Skeletal muscle satellite cell (primary cell): ENCODE measurements around the gene TMEM209.
"Not testable (repeated sequence)": the region's sequence is repeated elsewhere in the genome, so short reads cannot be mapped to it uniquely, and the experiment has no call there.

ENCODE experiments used
- H3K27me3 ChIP-seq: 2 replicates; pipeline ENCODE4 v1.7.0; 2013; ENCODE audit warnings: low read length; ENCODE audit not compliant: control insufficient read depth, insufficient read depth
- H3K36me3 ChIP-seq: 2 replicates; pipeline ENCODE4 v1.7.0; 2013; ENCODE audit warnings: mild to moderate bottlenecking, control low read depth, low read length; ENCODE audit not compliant: insufficient read depth
- H3K4me1 ChIP-seq: 2 replicates; pipeline ENCODE4 v1.7.0; 2013; ENCODE audit warnings: low read length; ENCODE audit not compliant: control insufficient read depth, insufficient read depth
- H3K4me2 ChIP-seq: 2 replicates; pipeline ENCODE4 v1.7.0; 2013; ENCODE audit warnings: mild to moderate bottlenecking, low read length
- H3K4me3 ChIP-seq: 2 replicates; pipeline ENCODE4 v1.7.0; 2013; ENCODE audit warnings: low read length
- H3K9ac ChIP-seq: 2 replicates; pipeline ENCODE4 v1.7.0; 2013; ENCODE audit warnings: mild to moderate bottlenecking, low read depth, low read length, moderate library complexity
- H3K9me3 ChIP-seq: replicated peaks from 2 replicates; pipeline ENCODE4 v1.7.0; 2013; ENCODE audit warnings: mild to moderate bottlenecking, control low read depth, low read length

Gene TMEM209

GRCh38 chr7:130189343-130189742, 15.9 kb downstream of the TMEM209 start:
- no peaks in the 10 kb centered on the region for H3K27me3 ChIP-seq
- H3K9ac ChIP-seq, result no peak overlapping the region
- no peaks in the 10 kb centered on the region for H3K9me3 ChIP-seq
- H3K4me1 ChIP-seq, result no peaks in the 10 kb centered on the region
- H3K36me3 ChIP-seq, result peaks cover 28% of the 10 kb centered on the region
- H3K4me3 ChIP-seq, result no peak overlapping the region
- H3K4me2 ChIP-seq, result no peak overlapping the region

- Histone ChIP-seq H3K4me3 (no peak overlapping the region), H3K27me3 (no peaks in the 10 kb centered on the region), H3K9me3 (no peaks in the 10 kb centered on the region), H3K4me2 (no peak overlapping the region), H3K4me1 (no peaks in the 10 kb centered on the region), H3K9ac (no peak overlapping the region), H3K36me3 (peaks cover 25% of the 10 kb centered on the region)
Measured at GRCh38 chr7:130187360-130187759, 17.8 kb downstream of the TMEM209 start.

GRCh38 chr7:130184349-130184748, 20.9 kb downstream of the TMEM209 start:
- peaks cover 28% of the 10 kb centered on the region for H3K36me3 ChIP-seq
- not testable (repeated sequence) for H3K4me3 ChIP-seq, H3K27me3 ChIP-seq, H3K4me1 ChIP-seq, H3K9ac ChIP-seq, H3K9me3 ChIP-seq, H3K4me2 ChIP-seq

GRCh38 chr7:130182990-130183389, 22.2 kb downstream of the TMEM209 start:
- Histone ChIP-seq H3K9me3 (no peaks in the 10 kb centered on the region), H3K4me3 (no peak overlapping the region), H3K4me1 (no peaks in the 10 kb centered on the region), H3K4me2 (no peak overlapping the region), H3K36me3 (peaks cover 29% of the 10 kb centered on the region), H3K9ac (no peak overlapping the region), H3K27me3 (no peaks in the 10 kb centered on the region)

- Histone ChIP-seq H3K4me2 (no peak overlapping the region), H3K27me3 (no peaks in the 10 kb centered on the region), H3K36me3 (peaks cover 29% of the 10 kb centered on the region), H3K4me3 (no peak overlapping the region), H3K9ac (no peak overlapping the region), H3K4me1 (no peaks in the 10 kb centered on the region), H3K9me3 (no peaks in the 10 kb centered on the region)
Measured at GRCh38 chr7:130181263-130181605, 24.0 kb downstream of the TMEM209 start.

GRCh38 chr7:130180571-130181262, 24.5 kb downstream of the TMEM209 start:
- no peaks in the 10 kb centered on the region for H3K4me1 ChIP-seq
- H3K9ac ChIP-seq, result no peak overlapping the region
- no peaks in the 10 kb centered on the region for H3K27me3 ChIP-seq
- H3K4me2 ChIP-seq, result no peak overlapping the region
- H3K4me3 ChIP-seq, result no peak overlapping the region
- no peaks in the 10 kb centered on the region for H3K9me3 ChIP-seq
- H3K36me3 ChIP-seq, result peaks cover 29% of the 10 kb centered on the region

- H3K4me3 ChIP-seq, result no peak overlapping the region
- H3K9ac ChIP-seq, result no peak overlapping the region
- peaks cover 30% of the 10 kb centered on the region for H3K36me3 ChIP-seq
- no peaks in the 10 kb centered on the region for H3K27me3 ChIP-seq
- H3K4me1 ChIP-seq, result no peaks in the 10 kb centered on the region
- no peak overlapping the region for H3K4me2 ChIP-seq
- H3K9me3 ChIP-seq, result no peaks in the 10 kb centered on the region
Measured at GRCh38 chr7:130179631-130180030, 25.6 kb downstream of the TMEM209 start.

DNA sequence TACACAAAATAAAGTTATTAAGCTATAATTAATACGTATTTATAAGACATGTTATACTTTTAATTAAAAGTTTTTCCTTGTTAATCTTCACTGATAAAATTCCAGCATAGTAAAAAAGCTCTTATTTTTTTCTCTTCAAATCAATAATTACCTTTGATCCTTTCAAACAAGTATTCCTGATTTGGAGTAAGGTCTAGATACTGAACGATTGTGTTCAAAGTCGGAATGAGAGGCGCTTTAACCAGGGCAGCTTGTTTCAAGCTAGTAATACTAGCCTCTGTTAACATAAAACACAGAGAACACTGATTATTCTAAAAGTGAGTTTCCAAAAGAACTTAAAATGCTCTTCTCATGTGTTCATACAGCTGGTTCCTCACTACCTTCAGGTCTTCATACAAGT, 27.0 kb downstream of the TMEM209 start:
- Histone ChIP-seq H3K4me1 (no peaks in the 10 kb centered on the region), H3K9ac (no peak overlapping the region), H3K36me3 (peaks cover 43% of the 10 kb centered on the region), H3K4me2 (no peak overlapping the region), H3K9me3 (no peaks in the 10 kb centered on the region), H3K4me3 (no peak overlapping the region), H3K27me3 (no peaks in the 10 kb centered on the region)

DNA sequence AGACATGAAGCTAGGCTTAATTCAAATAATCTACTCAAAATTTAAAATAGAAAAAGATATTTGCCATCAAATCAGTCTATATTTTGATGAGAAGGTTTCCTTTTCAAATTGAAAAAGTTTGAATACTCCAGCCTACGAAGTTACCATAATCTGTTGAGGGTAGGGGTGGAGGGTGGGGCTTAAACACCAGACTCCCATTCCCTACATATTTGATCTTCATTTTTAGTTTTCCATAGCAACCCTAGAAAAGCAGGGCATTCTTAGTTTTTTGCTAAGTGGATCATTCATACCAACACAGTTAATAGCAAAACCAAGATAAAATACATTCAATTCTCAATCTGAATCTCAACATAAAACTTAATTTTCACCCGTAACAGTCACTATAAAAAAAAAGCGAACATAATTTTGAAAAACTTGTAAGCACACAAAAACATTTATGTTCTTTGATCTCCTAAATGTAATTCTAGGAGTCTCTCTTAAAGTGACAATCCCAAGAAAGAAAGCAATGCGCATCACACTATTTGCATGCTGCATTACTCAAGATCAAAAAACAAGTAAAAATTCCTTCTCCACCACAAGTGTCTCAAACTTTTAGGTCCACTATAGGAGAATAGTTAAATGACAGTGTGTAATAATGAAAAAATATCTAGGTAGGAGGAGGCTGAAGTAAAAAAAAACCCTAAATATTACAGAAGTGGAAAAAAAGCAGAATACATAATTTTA, 30.8 kb downstream of the TMEM209 start:
- Histone ChIP-seq H3K27me3 (no peaks in the 10 kb centered on the region), H3K4me3 (no peak overlapping the region), H3K4me2 (no peak overlapping the region), H3K9ac (no peak overlapping the region), H3K9me3 (no peaks in the 10 kb centered on the region), H3K36me3 (peaks cover 36% of the 10 kb centered on the region), H3K4me1 (no peaks in the 10 kb centered on the region)

DNA sequence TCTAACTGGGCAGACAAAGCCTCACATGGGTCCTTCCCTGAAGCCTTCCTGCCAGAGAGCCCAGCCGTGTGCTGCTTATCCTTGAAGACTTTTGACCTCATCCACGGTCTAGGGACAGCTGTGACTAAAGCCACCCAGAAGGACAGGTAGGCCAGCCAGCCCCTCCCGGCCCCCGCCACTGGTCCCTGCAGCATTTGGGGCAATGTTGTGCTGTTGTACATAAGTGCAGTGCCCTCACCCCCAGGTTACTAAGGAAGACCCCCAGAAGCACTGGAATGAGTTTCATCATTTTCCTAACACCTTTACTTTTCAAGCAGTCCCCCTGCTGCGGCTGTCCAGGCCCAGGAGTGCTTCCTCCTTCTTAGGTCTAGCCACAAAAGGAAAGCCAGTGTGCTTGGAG, 43.0 kb downstream of the TMEM209 start:
- Histone ChIP-seq H3K4me3 (no peak overlapping the region), H3K9ac (no peak overlapping the region), H3K27me3 (no peaks in the 10 kb centered on the region), H3K4me1 (no peaks in the 10 kb centered on the region), H3K36me3 (peaks cover 38% of the 10 kb centered on the region), H3K4me2 (no peak overlapping the region), H3K9me3 (no peaks in the 10 kb centered on the region)

GRCh38 chr7:130160455-130160854, 44.8 kb downstream of the TMEM209 start:
- no peak overlapping the region for H3K9ac ChIP-seq
- no peaks in the 10 kb centered on the region for H3K9me3 ChIP-seq
- H3K27me3 ChIP-seq, result no peaks in the 10 kb centered on the region
- peaks cover 35% of the 10 kb centered on the region for H3K36me3 ChIP-seq
- no peak overlapping the region for H3K4me3 ChIP-seq
- H3K4me1 ChIP-seq, result no peaks in the 10 kb centered on the region
- H3K4me2 ChIP-seq, result no peak overlapping the region

DNA sequence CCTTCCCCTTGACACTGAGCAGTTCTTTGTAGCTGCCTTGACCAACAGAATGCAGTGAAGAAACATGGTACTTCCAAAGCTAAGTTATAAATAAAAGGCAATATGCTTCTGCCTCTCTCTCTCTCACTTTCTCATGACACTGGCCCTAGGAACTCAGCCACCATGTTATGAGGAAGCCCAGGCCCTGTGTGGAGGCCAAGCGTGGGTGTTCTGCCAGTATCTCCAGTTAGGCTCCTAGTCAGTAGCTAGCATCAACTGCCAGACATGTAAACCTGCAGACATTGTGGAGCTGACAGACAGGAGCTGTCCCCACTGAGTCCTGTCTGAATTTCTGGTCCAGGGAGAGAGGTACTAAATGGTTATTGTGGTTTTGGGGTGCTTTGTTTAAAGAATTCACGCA, 45.2 kb downstream of the TMEM209 start:
- Histone ChIP-seq H3K4me1 (no peaks in the 10 kb centered on the region), H3K27me3 (no peaks in the 10 kb centered on the region)

More for the DNA sequence above, 45.2 kb downstream of the TMEM209 start:
- Histone ChIP-seq H3K36me3 (peaks cover 33% of the 10 kb centered on the region), H3K4me3 (no peak overlapping the region), H3K4me2 (no peak overlapping the region), H3K9me3 (no peaks in the 10 kb centered on the region), H3K9ac (no peak overlapping the region)
